Adrenal gland (tissue), 12 donors: ENCODE measurements around the gene DLG5. TPM values are rescaled to one million over a fixed set of nuclear protein-coding genes. Genes with fewer than 3 reads are reported as not detected.

Source experiments
- DNase-seq, 7 donors: peaks; one replicate each; pipeline ENCODE4 v3.0.0-alpha.2; 2019 to 2020
- H3K27ac ChIP-seq, 5 donors: fragments of 200-600 bp; sonication (generic) in 4 of 5; 1 replicate in 3 of 5; 2 replicates in 2 of 5; pipeline versions ENCODE4 v1.5.1 to v1.8.0; 2016 to 2020; ENCODE audit warnings: mild to moderate bottlenecking in 1 of 5
- H3K27me3 ChIP-seq: fragments of 200-600 bp; 2 replicates; pipeline ENCODE4 v1.8.0; 2021
- H3K36me3 ChIP-seq, 2 donors: fragments of 200-600 bp; replicated peaks in 1 of 2; 1 replicate in 1 of 2; 2 replicates in 1 of 2; pipeline versions ENCODE4 v1.5.1 to v1.8.0; 2018 to 2022
- H3K4me1 ChIP-seq, 2 donors: fragments of 200-600 bp; replicated peaks in 1 of 2; 1 replicate in 1 of 2; 2 replicates in 1 of 2; pipeline versions ENCODE4 v1.5.1 to v1.8.0; 2018 to 2021
- H3K4me3 ChIP-seq, 4 donors: fragments of 200-600 bp; sonication (generic) in 3 of 4; one replicate each; pipeline ENCODE4 v1.5.1; 2016 to 2018
- H3K9me3 ChIP-seq, 3 donors: fragments of 200-600 bp; sonication (generic) in 1 of 3; replicated peaks in 1 of 3; 1 replicate in 2 of 3; 2 replicates in 1 of 3; pipeline versions ENCODE4 v1.5.1 to v1.8.0; 2016 to 2021
- POLR2A ChIP-seq, 2 donors: fragments of 450-650 bp; IDR thresholded peaks; one replicate each; pipeline ENCODE4 v1.6.1; 2017; ENCODE audit warnings: antibody characterized with exemption in 2 of 2, mild to moderate bottlenecking in 2 of 2, moderate library complexity in 1 of 2
- WGBS, 4 donors: extraction: QIAGEN DNeasy Blood & Tissue Kit in 2 of 4; methylation state at CpG; one replicate each; pipeline versions ENCODE4 v1.1.5 to v1.1.7; 2013 to 2017; 5-methylcytosine and 5-hydroxymethylcytosine counted together
- intact Hi-C, 2 donors: fragments of 100-400 bp; cut with DNase I; formaldehyde crosslinking; loops; one replicate each; pipeline versions ENCODE4 v1.14.1 to v1.15.0; 2022 to 2023
- polyA plus RNA-seq, 3 donors: library from polyadenylated mRNA; stranded (reverse); fragments of 200-250 nt in 2 of 3; fragments of 350-450 nt in 1 of 3; fragmentation: Illumina TruSeq in 1 of 3; extraction: RNeasy Lipid Tissue Mini Kit (QIAGEN cat#74804) in 1 of 3; gene quantifications; one replicate each; pipeline ENCODE4 v1.2.3, GENCODE V29; 2013 to 2014
- total RNA-seq, 9 donors: library from RNA; depleted of rRNA in 4 of 9; stranded (reverse); fragments of >200 nt in 4 of 9; fragments of 120-200 nt in 1 of 9; fragmentation: NEBNext Ultra II Directional in 1 of 9; extraction: Animal tissue kit (Norgen Biotek cat#: 25700) in 1 of 9; gene quantifications; one replicate each; pipeline versions ENCODE4 v1.1.0 to v1.2.4, GENCODE V29; 2013 to 2023
- TF ChIP-seq, protein P1 (sequence below), 6 experiments: fragments of 450-650 bp in 4 of 6; fragments of 200-600 bp in 2 of 6; sonication (generic) in 1 of 6; IDR thresholded peaks; 1 replicate in 5 of 6; 2 replicates in 1 of 6; pipeline versions ENCODE4 v1.5.1 to v1.8.0; 2016 to 2021; ENCODE audit warnings: antibody characterized with exemption in 6 of 6, mild to moderate bottlenecking in 2 of 6, moderate library complexity in 1 of 6
- donor health status: healthy with polysubstance abuse.
- donor health status: Bipolar disorder and iron deficiency.
- donor health status: DM: yes; HTN: yes; CAD: no.
- donor health status: DM: no; HTN: no; CAD: no.
- donor health status: DM: no; HTN: no; CAD: no.
- donor health status: DM: yes; HTN: yes; CAD: no.

DLG5 gene
- total and polyA plus RNA-seq, 12 donors, result 32.6 to 175 (median 101) TPM

DNA sequence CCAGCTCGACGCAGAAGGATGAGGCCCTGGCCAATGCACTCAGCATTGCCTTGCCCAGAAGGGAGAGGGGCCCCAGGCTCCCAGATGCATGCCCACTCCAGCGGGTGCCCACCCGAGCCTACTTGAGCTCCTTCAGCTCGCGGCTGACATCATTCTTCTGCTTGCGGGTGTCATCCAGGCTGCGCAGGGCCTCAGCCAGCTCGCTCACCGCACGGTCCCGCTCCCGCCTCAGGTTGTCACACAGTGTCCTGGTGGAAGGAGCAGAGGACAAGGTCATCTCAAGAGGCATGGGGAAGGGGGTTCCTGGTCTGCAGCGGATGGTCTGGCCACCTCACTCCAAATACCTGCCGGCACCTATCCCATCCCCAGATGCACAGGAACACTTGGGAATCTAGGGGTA is 92.8 kb downstream of the DLG5 start:
- H3K36me3 ChIP-seq, result peaks cover 0 to 83% of the 10 kb centered on the region in 2 donors
- no peak for DNase-seq
- H3K27me3 ChIP-seq, result no peaks in the 10 kb centered on the region
- no peaks in the 10 kb centered on the region for H3K9me3 ChIP-seq
- intact Hi-C loops, result no loop called here
- no peak overlapping the region for H3K4me3 ChIP-seq
- WGBS, 4 donors, result 91 to 96% (median 94%) methylated on average over 13 to 15 of the region's 15 CpGs
- H3K4me1 ChIP-seq, result peaks cover 9 to 55% of the 10 kb centered on the region in 2 donors
- TF ChIP-seq, protein P1, sequence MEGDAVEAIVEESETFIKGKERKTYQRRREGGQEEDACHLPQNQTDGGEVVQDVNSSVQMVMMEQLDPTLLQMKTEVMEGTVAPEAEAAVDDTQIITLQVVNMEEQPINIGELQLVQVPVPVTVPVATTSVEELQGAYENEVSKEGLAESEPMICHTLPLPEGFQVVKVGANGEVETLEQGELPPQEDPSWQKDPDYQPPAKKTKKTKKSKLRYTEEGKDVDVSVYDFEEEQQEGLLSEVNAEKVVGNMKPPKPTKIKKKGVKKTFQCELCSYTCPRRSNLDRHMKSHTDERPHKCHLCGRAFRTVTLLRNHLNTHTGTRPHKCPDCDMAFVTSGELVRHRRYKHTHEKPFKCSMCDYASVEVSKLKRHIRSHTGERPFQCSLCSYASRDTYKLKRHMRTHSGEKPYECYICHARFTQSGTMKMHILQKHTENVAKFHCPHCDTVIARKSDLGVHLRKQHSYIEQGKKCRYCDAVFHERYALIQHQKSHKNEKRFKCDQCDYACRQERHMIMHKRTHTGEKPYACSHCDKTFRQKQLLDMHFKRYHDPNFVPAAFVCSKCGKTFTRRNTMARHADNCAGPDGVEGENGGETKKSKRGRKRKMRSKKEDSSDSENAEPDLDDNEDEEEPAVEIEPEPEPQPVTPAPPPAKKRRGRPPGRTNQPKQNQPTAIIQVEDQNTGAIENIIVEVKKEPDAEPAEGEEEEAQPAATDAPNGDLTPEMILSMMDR (IDR thresholded peaks at IDR 0.05), result no peak
- no peak for TF ChIP-seq POLR2A (IDR thresholded peaks at IDR 0.05)
- peak overlapping the region in 3 of 5 donors; percentile 68 to 87 (median 87) for H3K27ac ChIP-seq

DNA sequence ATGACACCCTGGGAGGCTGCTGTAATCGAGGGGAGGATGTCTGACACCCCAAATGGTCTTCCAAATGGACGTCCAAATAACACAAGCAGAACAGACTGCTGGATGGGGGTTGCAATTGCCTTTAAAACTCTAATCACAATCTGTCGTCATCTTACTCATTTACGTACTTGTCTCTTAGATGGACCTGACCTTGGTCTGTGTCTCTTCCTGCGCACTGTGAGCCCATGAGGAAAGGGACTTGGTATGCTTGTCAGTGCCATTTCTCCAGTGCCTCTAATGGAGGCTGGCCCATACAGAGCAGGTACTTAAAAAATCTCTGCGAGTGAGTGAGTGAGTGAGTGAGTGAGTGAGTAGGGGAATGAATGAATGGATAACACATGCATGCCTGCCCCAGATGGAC is 93.3 kb downstream of the DLG5 start:
- 52 to 61% (median 53%) methylated on average over 6 of the region's 6 CpGs for WGBS, 4 donors
- no peaks in the 10 kb centered on the region for H3K27me3 ChIP-seq
- H3K4me3 ChIP-seq, result no peak overlapping the region
- peaks cover 5 to 54% of the 10 kb centered on the region in 2 donors for H3K4me1 ChIP-seq
- DNase-seq, result peak in 4 of 7 donors; percentile 49 to 72 (median 62)
- H3K27ac ChIP-seq, result peak overlapping the region; percentile 5 to 87 (median 68)
- TF ChIP-seq, protein P1 (IDR thresholded peaks at IDR 0.05), result no peak
- TF ChIP-seq POLR2A (IDR thresholded peaks at IDR 0.05), result peak in 1 of 2 donors; percentile 8
- intact Hi-C loops, result no loop called here
- no peaks in the 10 kb centered on the region for H3K9me3 ChIP-seq
- H3K36me3 ChIP-seq, result peaks cover 0 to 82% of the 10 kb centered on the region in 2 donors

DNA sequence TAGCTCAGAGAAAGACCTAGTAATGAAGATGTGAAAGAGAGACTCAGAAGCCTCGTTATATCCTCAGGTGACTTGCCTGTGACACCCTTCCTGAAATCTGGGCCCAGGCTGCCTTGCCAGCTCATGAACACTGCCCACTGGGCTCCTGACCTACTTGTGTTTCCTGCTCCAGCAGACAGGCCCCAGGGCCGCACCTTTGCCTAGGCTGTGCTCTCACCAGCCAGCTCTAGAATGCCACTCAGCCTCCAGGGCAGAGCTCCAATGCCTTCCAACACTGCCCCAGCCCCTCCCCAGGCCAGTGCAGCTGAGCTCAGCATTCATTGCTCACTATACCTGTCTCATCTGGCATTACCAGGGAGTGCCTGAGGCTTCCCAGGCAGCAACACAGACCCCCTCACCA is 94.3 kb downstream of the DLG5 start:
- Histone ChIP-seq H3K9me3 (no peaks in the 10 kb centered on the region), H3K4me1 (peaks cover 0 to 44% of the 10 kb centered on the region in 2 donors), H3K4me3 (no peak overlapping the region), H3K27ac (peak overlapping the region in 4 of 5 donors; percentile 5 to 87 (median 78)), H3K36me3 (peaks cover 0 to 79% of the 10 kb centered on the region in 2 donors), H3K27me3 (no peaks in the 10 kb centered on the region)
- 33 to 60% (median 41%) methylated on average over 1 to 2 of the region's 2 CpGs for WGBS, 4 donors
- intact Hi-C loops, result no loop called here
- peak; percentile 66 to 90 (median 79) for DNase-seq
- TF ChIP-seq, protein P1 (IDR thresholded peaks at IDR 0.05), result no peak
- peak in 1 of 2 donors; percentile 14 for TF ChIP-seq POLR2A (IDR thresholded peaks at IDR 0.05)

DNA sequence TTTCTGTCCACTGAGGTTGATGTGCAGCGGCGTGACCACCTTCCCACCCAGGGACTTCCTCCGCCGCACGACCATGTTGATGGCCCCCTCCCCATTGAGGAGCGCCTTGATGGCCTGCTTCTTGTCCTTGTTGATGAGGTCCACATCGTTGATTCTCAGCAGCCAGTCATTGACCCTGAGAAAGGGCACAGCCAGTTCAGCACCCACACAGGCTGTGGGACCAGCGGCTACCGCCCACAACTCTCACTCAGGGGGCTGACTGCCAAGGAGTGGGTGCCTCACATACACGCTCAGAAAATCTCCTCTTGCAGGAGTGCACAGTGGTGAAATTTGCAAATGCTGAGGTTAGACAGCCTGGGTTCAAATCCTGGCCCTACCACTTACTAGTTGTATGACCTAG is 97.2 kb downstream of the DLG5 start:
- intact Hi-C loops, result no loop called here
- no peak overlapping the region for H3K4me3 ChIP-seq
- H3K4me1 ChIP-seq, result peaks cover 0 to 21% of the 10 kb centered on the region in 2 donors
- H3K9me3 ChIP-seq, result no peaks in the 10 kb centered on the region
- TF ChIP-seq, protein P1 (IDR thresholded peaks at IDR 0.05), result no peak
- TF ChIP-seq POLR2A (IDR thresholded peaks at IDR 0.05), result no peak
- WGBS, 4 donors, result 71 to 85% (median 80%) methylated on average over 3 to 10 of the region's 10 CpGs
- H3K36me3 ChIP-seq, result peaks cover 0 to 81% of the 10 kb centered on the region in 2 donors
- peak overlapping the region in 2 of 5 donors; percentile 49 to 66 for H3K27ac ChIP-seq
- DNase-seq, result no peak
- H3K27me3 ChIP-seq, result no peaks in the 10 kb centered on the region
